Measurements from ENCODE around the gene NETO2. TPM values are rescaled to one million over a fixed set of nuclear protein-coding genes. Genes with fewer than 3 reads are reported as not detected.
"Not testable (repeated sequence)": the region's sequence is repeated elsewhere in the genome, so short reads cannot be mapped to it uniquely, and the experiment has no call there.

NETO2 gene
- polyA plus RNA-seq, 3 donors = 27.5 to 30.9 (median 27.7) TPM

DNA sequence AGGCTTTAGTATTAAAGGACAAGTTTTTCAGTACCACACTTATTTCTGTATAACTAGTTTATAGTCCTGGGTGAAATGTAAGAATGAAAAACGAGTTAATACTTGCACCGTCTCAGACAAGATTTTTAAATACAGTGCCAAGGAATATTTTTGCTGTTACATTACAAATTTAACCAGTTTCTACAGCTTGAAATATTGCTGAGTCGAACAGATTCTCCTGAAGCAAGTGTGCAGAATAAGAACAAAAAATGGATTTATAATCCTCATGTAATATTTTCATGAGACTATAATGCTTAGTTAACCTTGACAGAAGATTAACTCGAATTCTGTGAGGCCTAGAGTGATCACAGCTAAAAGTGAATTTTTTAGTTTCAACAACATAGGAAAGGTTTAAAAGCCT lies 3.1 kb downstream of the NETO2 start:
- DNase-seq = no peak

DNA sequence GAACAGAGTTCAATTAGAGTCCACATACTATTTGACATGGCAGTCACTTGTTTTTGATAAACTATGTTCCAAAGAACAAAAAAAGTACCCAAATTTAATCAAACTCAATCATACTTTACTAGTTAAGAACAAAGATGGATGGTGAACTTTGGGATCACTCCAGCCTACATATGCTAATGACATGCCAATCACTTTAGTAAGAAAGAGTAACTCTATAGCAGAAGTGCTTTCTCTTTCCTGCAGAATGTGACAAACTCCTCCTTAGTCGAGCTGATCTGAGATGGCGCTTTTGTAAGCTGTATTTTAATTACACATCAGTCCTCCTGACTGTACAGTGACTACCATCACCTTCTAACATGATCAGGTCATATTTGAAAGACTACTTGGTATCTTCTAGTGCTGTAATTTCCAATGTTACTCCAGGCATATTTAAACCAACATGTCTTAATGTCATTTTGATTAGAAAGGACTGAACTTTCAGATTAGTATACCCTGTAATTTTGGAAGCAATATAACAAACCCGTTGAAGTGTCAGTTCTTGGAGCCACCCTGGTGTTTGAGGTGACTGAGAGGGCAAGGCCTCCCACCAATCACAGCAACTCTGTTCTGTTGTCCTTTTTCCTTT lies 4.1 kb downstream of the NETO2 start:
- no peak for DNase-seq

DNA sequence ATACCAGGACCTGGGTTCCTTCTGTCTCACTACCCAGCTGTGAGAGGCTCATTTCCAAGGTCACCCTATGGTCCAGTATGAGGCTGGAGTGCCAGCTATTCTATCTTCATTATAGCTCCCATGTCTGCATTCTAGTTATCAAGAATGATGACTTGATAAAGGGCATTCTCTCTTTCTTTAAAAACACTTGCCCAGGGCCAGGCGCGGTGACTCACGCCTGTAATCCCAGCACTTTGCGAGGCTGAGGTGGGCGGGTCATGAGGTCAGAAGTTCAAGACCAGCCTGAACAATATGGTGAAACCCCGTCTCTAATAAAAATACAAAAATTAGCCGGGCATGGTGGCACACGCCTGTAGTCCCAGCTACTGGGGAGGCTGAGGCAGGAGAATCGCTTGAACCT lies 5.8 kb downstream of the NETO2 start:
- DNase-seq = not testable (repeated sequence)

DNA sequence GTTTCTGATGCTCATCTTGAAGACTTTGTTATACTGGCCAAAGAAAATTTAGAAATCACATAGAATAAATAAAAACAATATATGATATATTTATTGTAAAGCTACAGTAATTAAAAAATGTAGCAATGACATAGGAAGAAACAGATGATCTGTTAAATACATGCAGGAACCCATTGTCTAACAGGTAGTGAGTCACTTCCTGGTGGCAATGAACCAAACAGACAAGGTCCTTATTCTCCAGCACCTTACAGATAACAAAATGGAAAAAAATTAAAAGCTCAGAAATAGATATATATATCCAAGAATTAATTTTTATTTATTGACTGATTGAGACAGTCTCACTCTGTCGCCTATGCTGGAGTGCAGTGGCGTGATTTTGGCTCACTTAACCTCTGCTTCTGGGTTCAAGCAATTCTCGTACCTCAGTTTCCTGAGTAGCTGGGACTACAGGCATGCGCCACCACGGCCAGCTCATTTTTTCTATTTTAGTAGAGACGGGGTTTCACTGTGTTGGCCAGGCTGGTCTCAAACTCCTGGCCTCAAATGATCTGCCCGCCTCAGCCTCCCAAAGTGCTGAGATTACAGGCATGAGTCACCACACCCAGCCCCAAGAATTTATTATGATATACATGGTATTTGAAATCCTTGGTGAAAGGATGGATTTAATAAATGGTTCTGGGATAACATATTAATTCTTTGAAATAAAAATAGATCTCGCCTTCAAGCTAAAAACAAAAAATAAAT lies 7.5 kb downstream of the NETO2 start:
- DNase-seq = no peak

DNA sequence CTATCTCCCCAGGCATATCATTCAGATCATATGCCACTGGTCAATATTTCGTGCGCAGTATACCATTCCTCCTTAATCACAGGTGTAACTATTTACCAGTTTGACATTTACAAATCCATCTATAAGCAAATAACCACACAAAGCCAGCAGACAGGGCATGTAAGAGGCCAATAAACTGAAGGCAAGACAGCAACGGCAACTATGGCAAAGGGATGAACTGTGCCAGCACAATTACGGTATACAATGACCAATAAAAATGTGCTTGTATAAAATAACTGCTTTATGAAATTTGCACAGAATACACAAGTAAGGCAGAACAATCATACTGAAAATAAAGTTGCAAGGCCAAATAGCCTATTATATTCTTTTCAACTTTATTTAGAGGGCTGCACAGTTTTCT lies 9.2 kb downstream of the NETO2 start:
- DNase-seq = no peak

DNA sequence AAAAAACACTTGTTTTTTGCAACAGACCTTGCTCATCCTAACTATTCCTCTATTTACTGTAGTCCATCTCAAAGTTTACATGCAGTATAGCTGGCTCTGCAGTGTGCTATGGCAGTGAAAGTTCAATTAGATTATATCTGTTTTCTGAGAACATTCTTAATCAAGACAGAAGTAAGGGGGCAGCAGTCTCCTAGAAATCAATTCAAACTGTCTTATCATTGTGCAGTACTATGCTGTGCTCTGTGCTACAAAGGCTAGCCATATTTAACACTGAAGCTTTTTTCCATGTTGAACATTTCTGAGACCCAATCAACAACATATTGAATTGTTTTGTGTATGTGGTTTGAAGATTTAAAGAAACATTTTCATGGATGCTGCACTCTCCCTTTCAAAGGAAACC lies 11.4 kb downstream of the NETO2 start:
- no peak for DNase-seq

DNA sequence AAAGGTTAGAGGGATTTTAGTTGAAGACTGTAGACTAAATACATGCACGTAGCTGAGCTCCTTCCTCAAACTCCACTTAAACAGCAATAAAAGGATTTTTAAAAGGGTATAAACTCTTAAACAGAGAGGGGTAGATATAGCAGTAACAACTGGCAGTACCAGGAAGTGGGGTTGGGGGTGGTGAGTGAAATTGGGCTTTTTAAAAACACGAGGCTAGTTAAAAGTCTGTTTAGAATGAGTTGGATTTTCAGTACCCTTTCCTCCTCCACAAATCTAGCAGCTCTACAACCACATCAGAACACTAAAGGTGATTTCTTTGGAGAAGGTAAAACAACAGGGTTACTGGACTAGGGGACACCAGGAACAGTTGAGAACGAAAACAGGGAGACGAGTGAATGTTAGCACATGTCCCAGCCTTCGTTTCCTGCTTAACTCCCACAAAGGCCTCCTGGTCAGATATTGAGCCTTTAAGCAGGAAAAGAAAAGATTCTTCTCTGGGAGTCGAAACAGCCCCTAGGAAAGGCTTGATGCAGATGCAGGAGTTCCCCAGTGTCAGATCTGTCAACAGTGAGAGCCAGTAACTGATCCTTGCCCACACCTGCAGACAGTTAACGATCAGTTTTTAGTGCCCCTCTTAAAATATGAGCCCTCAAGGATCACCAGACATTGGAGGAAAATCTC lies 13.8 kb downstream of the NETO2 start:
- no peak for DNase-seq

DNA sequence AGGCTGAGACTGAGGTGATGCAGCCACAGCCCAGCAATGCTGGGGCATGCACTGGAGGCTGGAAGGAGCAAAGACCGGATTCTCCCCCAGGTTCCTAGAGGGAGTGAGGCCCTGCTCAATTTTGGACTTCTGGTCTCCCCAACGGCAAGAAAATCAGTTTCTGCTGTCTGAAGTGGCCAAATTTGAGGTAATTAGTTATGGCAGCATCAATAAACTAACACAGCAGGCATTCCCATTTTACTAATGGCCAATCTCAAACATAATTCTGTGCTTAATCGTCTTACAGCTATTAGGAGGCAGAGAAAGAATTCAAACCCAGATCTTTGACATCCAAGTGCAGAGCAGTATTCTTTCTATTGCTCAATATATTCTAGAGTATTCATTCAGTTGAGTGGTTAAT lies 16.2 kb downstream of the NETO2 start:
- DNase-seq = no peak

DNA sequence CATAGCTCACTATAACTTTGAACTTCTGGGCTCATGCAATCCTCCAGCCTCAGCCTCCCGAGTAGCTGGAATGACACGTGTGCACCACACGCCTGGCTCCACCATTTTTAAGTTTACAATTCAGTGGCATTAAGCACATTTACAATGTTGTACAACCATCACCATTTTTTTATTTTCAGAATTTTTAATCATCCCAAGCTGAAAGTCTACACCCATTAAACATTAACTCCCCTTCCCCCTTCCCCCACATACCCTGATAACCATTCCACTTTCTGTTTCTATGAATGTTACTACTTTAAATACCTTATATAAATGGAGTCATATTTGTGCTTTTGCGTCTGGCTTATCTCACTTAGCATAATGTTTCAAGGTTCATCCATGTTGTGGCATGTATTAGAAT lies 18.0 kb downstream of the NETO2 start:
- DNase-seq = no peak

DNA sequence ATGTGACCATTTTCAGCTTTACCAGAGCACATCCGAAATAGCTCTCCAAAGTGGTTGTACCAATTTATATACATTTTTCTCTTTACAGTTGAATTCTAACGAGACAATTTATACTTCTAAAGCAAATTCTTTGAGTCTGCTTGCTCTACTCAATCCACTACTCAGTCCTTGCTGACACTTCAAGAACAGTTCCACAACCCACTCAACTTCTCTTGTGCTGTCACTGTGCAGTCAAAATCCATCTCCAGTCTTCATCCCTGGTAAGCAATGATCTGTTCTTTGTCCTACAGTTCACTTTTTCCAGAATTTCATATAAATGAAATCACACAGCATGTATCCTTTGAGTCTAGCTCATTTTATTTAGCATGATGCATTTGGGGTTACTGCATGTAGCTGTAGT lies 30.6 kb downstream of the NETO2 start:
- DNase-seq = no peak

DNA sequence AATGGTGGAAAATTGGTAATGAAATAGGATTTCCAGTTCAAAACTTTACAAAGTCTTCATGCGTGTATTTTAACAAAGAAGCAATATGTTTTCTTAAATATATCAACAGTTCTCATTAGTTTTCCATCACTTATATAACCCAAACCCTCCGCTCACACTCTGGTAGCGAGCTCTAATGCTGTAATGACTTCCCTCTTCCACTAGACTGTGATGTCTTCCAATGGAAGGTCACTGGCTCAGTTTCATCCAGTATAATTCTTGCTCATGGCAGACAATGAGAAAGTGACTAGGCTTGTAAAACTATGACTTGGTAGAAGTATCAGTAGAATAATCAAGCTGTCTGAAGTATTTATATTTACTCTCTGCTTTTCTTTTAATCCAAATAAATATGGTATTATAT lies 32.8 kb downstream of the NETO2 start:
- no peak for DNase-seq

DNA sequence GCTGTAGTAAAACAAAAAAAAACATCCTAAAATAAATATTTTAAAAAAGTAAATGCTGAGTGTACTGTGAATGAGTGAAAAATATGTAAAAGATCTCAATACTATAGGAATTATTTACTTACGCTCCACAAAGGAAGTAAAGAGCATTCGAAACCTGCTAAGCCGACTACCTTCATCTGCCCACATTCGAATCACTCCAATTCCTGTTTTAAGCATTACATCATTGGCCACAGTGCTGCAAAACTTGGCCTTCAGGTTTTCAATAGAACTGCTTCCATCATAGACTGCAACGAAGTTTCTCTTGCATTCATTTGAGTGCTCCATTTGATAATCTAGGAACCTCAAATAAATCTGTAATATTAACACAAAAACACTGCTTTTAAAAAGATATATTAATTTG lies 34.4 kb downstream of the NETO2 start:
- no peak for DNase-seq

DNA sequence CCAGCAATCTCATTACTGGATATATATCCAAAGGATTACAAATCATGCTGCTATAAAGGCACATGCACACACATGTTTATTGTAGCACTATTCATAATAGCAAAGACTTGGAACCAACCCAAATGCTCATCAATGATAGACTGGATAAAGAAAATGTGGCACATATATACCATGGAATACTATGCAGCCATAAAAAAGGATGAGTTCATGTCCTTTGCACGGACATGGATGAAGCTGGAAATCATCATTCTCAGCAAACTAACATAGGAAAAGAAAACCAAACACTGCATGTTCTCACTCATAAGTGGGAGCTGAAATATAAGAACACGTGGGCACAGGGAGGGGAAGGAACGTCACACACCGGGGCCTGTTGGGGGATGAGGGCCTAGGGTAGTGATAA lies 40.8 kb downstream of the NETO2 start:
- not testable (repeated sequence) for DNase-seq

DNA sequence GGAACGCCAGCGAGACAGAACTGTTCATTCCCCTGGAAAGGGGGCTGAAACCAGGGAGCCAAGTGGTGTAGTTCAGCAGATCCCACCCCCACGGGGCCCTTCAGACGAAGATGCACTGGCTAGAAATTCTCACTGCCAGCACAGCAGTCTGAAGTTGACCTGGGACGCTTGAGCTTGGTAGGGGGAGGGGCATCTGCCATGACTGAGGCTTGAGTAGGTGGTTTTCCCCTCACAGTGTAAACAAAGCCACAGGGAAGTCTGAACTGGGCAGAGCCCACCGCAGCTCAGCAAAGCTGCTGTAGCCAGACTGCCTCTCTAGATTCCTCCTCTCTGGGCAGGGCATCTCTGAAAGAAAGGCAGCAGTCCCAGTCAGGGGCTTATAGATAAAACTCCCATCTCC lies 46.6 kb downstream of the NETO2 start:
- not testable (repeated sequence) for DNase-seq

DNA sequence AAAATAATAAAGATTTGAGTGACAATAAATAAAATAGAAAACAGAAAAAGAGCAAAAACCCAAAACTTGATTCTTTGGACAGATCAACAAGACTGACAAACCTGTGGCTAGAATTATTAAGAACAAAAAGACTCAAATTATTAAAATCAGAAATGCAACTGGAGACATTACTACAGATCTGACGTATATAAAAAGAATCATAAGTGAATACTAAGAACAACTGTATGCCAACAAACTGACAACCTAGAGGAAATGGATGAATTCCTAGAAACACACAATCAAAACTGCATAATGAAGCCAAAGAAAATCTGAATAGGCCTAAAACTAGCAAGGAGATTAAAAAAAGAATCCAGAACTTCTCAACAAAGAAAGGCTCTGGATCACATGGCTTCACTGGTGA lies 47.4 kb downstream of the NETO2 start:
- DNase-seq = no peak

DNA sequence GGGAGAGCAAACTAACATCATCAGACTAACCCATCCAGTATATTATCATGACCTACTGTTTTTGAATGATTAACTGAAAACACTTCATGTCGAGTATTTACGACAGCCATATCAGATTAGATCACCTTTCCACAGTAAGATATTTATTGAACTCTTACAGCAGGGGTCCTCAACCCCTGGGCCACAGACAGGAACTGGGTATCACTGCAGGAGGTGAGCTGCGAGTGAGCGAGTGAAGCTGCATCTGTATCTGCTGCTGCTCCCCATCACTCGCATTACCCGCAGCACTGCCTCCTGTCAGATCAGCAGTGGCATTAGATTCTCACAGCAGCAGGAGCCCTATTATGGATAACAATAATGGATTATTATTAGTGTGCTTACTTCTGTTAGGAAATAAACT lies 59.5 kb downstream of the NETO2 start:
- no peak for DNase-seq

DNA sequence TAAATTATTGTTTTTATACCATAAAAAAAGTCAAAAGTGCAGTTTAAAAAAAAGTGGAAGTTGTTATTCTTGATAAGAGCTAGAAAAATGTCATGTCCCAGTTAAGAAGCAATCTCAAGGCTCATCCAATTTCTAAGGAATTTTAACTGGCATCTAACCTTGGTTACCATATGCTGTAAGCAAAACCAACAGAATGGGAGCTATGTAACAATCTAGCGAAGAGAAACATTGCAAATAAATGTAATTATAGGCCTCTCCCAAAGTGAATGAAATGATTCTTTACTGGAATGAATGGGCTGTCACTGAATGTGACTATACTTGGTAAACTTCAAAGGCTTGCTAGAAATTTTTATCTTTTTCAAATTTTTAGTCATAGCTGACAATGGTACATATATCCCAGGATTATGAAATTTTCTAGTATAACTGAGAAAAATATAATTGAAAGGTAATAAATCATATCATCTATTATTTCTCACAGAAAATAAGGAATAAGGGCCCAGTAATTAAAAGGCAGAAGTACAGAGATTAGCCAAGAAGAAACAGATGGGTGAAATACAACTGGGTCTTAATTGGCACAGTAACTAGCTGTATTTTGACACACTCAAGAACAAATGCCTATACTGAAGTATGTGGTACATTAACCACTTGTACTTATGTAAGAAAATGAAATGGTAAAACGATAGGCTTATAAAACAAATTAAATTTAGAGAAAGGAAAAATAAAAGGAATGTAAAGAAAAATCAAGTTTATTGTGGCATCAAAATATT lies 61.5 kb downstream of the NETO2 start:
- DNase-seq = no peak

DNA sequence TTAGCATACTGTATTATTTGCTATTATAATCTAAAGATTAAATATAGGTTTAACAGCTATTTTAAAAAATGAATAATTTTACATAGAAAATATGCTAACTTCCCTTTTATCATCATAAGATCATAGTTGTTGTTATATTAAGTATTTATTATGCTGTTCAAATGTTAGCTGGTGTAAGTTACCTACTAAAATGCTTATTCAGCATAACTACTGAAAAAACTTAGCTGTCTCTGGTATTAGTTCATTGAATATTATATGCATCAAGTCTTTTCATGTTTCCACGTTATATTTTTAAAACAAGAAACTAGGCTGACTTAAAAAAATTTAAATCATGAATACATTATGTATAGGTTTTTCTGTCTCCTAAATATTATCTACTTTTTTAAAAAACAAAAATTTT lies 62.6 kb downstream of the NETO2 start:
- DNase-seq = no peak

DNA sequence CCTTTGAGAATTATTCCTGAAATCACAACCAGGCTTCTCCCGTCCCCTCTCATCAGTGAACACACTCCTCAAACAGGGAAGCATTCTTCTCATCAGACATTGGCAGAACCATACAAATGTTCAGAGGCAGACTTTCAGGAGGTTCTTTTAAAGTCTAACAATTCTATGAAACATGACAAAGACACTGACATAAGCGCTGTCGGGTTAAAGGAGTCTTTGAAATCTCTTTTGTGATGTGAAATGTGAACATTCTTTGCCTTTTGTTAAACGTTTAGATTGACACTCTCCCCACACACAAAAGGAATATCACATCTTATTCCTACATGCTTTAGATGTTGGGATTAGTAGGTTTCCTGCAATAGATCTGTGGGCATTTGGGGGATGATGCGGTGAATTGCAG lies 63.9 kb downstream of the NETO2 start:
- DNase-seq = no peak

DNA sequence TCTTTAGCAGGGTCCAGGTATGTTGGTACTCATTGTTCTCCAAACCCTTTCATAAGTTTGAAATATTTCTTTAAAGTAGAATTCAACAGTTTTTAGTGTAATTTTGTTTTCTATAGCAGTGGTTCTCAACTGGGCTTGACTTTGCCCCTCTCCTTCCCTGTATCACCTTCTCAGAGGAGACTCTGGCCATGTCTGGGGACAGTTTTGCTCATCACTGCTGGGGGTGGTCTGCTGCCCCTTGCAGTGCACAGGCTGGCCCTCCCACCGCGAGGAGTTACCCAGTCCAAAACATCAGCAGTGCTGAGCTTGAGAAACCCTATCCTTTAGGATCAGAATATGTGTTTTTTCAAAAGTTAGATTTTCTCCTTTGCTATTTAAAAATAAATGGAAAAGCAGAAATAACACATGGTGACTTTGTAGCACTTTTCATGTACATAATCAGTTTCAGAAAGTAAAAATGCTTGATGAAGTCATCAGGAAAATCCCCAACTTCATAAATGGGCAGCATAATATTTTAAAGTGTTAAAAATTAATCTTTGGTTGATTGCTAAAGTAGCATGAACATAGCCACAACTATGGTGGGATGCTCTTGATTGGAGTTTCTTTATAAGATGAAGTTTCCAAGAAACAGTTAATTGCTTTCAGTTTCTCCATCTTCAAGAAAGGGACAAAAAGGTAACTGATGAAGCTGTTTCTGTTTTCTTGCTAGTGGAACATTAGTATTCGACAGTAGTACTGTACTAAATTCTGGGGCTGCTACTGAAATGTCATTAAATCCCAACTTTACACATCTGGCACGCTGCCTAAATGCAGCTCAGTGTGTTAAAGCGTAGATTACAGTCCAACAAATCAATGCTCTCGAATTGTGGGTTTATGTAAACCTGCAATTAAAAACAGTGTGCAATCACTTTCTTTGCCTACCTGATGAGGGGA lies 70.3 kb downstream of the NETO2 start:
- peak; percentile 7 for DNase-seq

DNA sequence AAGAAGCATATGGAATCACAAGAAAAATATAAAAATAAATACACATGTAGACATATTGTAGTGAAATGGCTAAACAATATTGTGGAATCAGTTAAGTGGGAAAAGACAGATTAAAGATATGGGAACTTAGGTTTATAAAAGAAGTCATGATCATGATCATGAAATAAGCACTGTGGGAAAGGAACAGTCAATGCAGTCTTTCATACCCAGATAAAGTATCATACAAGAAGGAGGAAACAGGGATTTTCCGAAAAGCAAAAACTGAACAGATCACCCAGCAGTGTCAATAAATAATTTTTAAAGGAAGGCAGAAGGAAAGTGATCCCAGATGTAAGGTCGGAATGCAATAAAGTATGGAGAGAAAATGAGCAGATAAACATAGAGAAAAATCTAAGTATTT lies 71.6 kb downstream of the NETO2 start:
- DNase-seq = no peak
